GM12878 (cell line): Measurements from ENCODE around the gene ARHGAP22. TPM values are rescaled to one million over a fixed set of nuclear protein-coding genes. Genes with fewer than 3 reads are reported as not detected.

ENCODE experiments used
- ATAC-seq: fragments of 200-7000 bp; cut with Tn5 transposase; 3 replicates; pipeline ENCODE4 v1.9.1; 2020; ENCODE audit warnings: mild to moderate bottlenecking, moderate library complexity
- BruUV-seq: library from RNA; stranded (reverse); fragments of 400-500 nt; replicated peaks from 2 replicates; lab custom pipeline; 2021; lab: Mats Ljungman, UMichigan
- CTCF ChIA-PET: fragments of 300-600 bp; sonication (Branson Sonifier 250); formaldehyde crosslinking; extraction: SDS; loops from one replicate; lab custom pipeline; 2021; ENCODE audit warnings: inconsistent platforms; lab: Yijun Ruan, JAX
- POLR2A ChIA-PET: fragments of 350-600 bp; formaldehyde crosslinking; extraction: SDS; loops from one replicate; lab custom pipeline; 2021; ENCODE audit warnings: inconsistent platforms; lab: Charles Lee
- RAD21 ChIA-PET: fragments of 300-600 bp; sonication (Branson Sonifier 250); formaldehyde crosslinking; loops from one replicate; lab custom pipeline; 2023; ENCODE audit warnings: antibody characterized with exemption; ENCODE audit not compliant: unreplicated experiment; lab: Charles Lee
- SMC1A ChIA-PET: fragments of 300-600 bp; sonication (Branson Sonifier 250); formaldehyde crosslinking; loops from one replicate; lab custom pipeline; 2023; ENCODE audit not compliant: unreplicated experiment, uncharacterized antibody; lab: Charles Lee
- DNase-seq: peaks from one replicate; pipeline ENCODE4 v3.0.0-alpha.2; 2011; ENCODE audit warnings: low read depth, low spot score
- FAIRE-seq: peaks from 3 replicates; lab custom pipeline; 2011; peaks lifted over from hg19 to GRCh38; lab: Jason Lieb, UNC
- H2AFZ ChIP-seq: 2 replicates; pipeline ENCODE4 v1.6.0; 2011; ENCODE audit warnings: low read depth, low read length, control low read depth; ENCODE audit not compliant: control insufficient read depth
- H3K27ac ChIP-seq: 2 replicates; pipeline ENCODE4 v1.5.1; 2011; ENCODE audit warnings: control low read depth; ENCODE audit not compliant: control insufficient read depth, insufficient read depth
- H3K27me3 ChIP-seq, 2 experiments: replicated peaks in 1 of 2; 2 replicates each; pipeline versions ENCODE4 v1.6.0 to v1.6.1; 2011; ENCODE audit warnings: low read length in 1 of 2; ENCODE audit not compliant: control insufficient read depth in 2 of 2, insufficient read depth in 2 of 2
- H3K36me3 ChIP-seq, 2 experiments: 2 replicates each; pipeline ENCODE4 v1.5.1; 2011; ENCODE audit warnings: low read length in 1 of 2; ENCODE audit not compliant: control insufficient read depth in 2 of 2, insufficient read depth in 2 of 2
- H3K4me1 ChIP-seq: 2 replicates; pipeline ENCODE4 v1.6.1; 2011; ENCODE audit warnings: mild to moderate bottlenecking, low read length, moderate library complexity, mixed read lengths; ENCODE audit not compliant: control insufficient read depth, insufficient read depth
- H3K4me2 ChIP-seq: 2 replicates; pipeline ENCODE4 v1.6.0; 2011; ENCODE audit warnings: control low read depth; ENCODE audit not compliant: control insufficient read depth, insufficient read depth
- H3K4me3 ChIP-seq: fragments of 200-600 bp; sonication (generic); 2 replicates; pipeline ENCODE4 v1.5.1; 2016
- H3K79me2 ChIP-seq: 2 replicates; pipeline ENCODE4 v1.6.0; 2011; ENCODE audit warnings: low read length; ENCODE audit not compliant: control insufficient read depth, insufficient read depth
- H3K9ac ChIP-seq: 2 replicates; pipeline ENCODE4 v1.8.0; 2011; ENCODE audit warnings: low read length, control low read depth, mixed read lengths; ENCODE audit not compliant: control insufficient read depth, insufficient read depth
- H3K9me3 ChIP-seq: replicated peaks from 3 replicates; pipeline ENCODE4 v1.5.1; 2011; ENCODE audit warnings: mild to moderate bottlenecking, low read length; ENCODE audit not compliant: control insufficient read depth, insufficient read depth
- H4K20me1 ChIP-seq: 2 replicates; pipeline ENCODE4 v1.6.0; 2011; ENCODE audit not compliant: control insufficient read depth, insufficient read depth
- CHD1 ChIP-seq: IDR thresholded peaks from 2 replicates; pipeline ENCODE4 v1.6.1; 2012; ENCODE audit warnings: low read depth, low read length, improper control_type of control experiment
- DPF2 ChIP-seq: fragments of 450-650 bp; IDR thresholded peaks from 2 replicates; pipeline ENCODE4 v1.6.1; 2017; ENCODE audit warnings: mild to moderate bottlenecking
- EGR1 ChIP-seq, 2 experiments: IDR thresholded peaks; 1 replicate in 1 of 2; 2 replicates in 1 of 2; pipeline ENCODE4 v1.6.1; 2011 to 2012; ENCODE audit warnings: low read depth in 2 of 2, low read length in 2 of 2, borderline replicate concordance in 1 of 2, mild to moderate bottlenecking in 1 of 2, moderate library complexity in 1 of 2
- FOXM1 ChIP-seq: IDR thresholded peaks from 2 replicates; pipeline ENCODE4 v1.6.1; 2012; ENCODE audit warnings: low read depth, mild to moderate bottlenecking, inconsistent platforms, low read length, moderate library complexity
- IKZF1 ChIP-seq: fragments of 450-650 bp; conservative IDR thresholded peaks from 2 replicates; pipeline ENCODE4 v1.6.1; 2017; ENCODE audit warnings: antibody characterized with exemption, mild to moderate bottlenecking
- MEF2A ChIP-seq: IDR thresholded peaks from 2 replicates; pipeline ENCODE4 v1.6.1; 2011; ENCODE audit warnings: low read depth, mild to moderate bottlenecking, low read length, moderate library complexity; ENCODE audit not compliant: insufficient read depth
- NR2F1 ChIP-seq: fragments of 450-650 bp; conservative IDR thresholded peaks from 2 replicates; pipeline ENCODE4 v1.6.1; 2017; ENCODE audit warnings: mild to moderate bottlenecking
- RAD21 ChIP-seq: IDR thresholded peaks from 2 replicates; pipeline ENCODE4 v1.6.1; 2011; ENCODE audit warnings: mild to moderate bottlenecking, low read depth, low read length, moderate library complexity; ENCODE audit not compliant: insufficient read depth
- RBBP5 ChIP-seq: fragments of 200-600 bp; sonication (generic); conservative IDR thresholded peaks from 2 replicates; pipeline ENCODE4 v1.6.1; 2016
- TARDBP ChIP-seq: IDR thresholded peaks from 2 replicates; pipeline ENCODE4 v1.6.1; 2016; ENCODE audit warnings: borderline replicate concordance
- TCF3 ChIP-seq: IDR thresholded peaks from 2 replicates; pipeline ENCODE4 v1.6.1; 2012; ENCODE audit warnings: low read depth, mild to moderate bottlenecking, low read length, borderline replicate concordance; ENCODE audit not compliant: insufficient read depth
- ZZZ3 ChIP-seq: IDR thresholded peaks from 2 replicates; pipeline ENCODE4 v1.6.1; 2011; ENCODE audit warnings: low read depth; ENCODE audit not compliant: control insufficient read depth, insufficient read length
- WGBS: methylation state at CpG from one replicate; pipeline ENCODE4 v1.1.6; 2016; ENCODE audit warnings: low lambda C conversion rate; ENCODE audit not compliant: insufficient replicate concordance, insufficient coverage; ENCODE audit errors: missing lambda C conversion rate; 5-methylcytosine and 5-hydroxymethylcytosine counted together
- in situ Hi-C: fragments of 300-500 bp; cut with MboI; formaldehyde crosslinking; loops from 9 replicates; pipeline ENCODE4 v1.14.3; 2018; ENCODE audit warnings: mixed read lengths
- intact Hi-C: fragments of 100-400 bp; cut with micrococcal nuclease; formaldehyde crosslinking; loops from one replicate; pipeline ENCODE4 v1.14.2; 2022; ENCODE audit not compliant: unreplicated experiment
- polyA plus RNA-seq, 11 experiments: library from polyadenylated mRNA; depleted of rRNA in 4 of 11; unstranded in 6 of 11; stranded (reverse) in 5 of 11; fragments of >200 nt; fragmentation: Nextera tagmentation in 4 of 11; fragmentation: Illumina TruSeq in 1 of 11; extraction: Ambion mirVana in 4 of 11; extraction: Trizol in 1 of 11; gene quantifications; 1 replicate in 1 of 11; 2 replicates in 10 of 11; pipeline versions ENCODE4 v1.2.1 to v1.2.3, GENCODE V29; 2011 to 2016; ENCODE audit warnings: inconsistent platforms in 2 of 11, missing spikeins in 2 of 11, low read depth in 1 of 11
- total RNA-seq, 4 experiments: library from RNA; depleted of rRNA in 3 of 4; stranded (reverse); fragments of >200 nt in 3 of 4; fragmentation: Illumina TruSeq in 1 of 4; extraction: Trizol in 1 of 4; gene quantifications; 2 replicates each; pipeline versions ENCODE4 v1.2.1 to v1.2.3, GENCODE V29; 2013 to 2021
- TF ChIP-seq, protein P1 (sequence below): fragments of 450-650 bp; IDR thresholded peaks from 2 replicates; pipeline ENCODE4 v1.6.1; 2016; ENCODE audit warnings: mild to moderate bottlenecking, moderate library complexity, borderline replicate concordance

ARHGAP22 gene
- total and polyA plus RNA-seq, 10 of the 15 experiments (the other 5 are each of a cell fraction or from before 2014, with no cell fraction given): 0.07 to 0.61 (median 0.18) TPM; not detected in 5

DNA sequence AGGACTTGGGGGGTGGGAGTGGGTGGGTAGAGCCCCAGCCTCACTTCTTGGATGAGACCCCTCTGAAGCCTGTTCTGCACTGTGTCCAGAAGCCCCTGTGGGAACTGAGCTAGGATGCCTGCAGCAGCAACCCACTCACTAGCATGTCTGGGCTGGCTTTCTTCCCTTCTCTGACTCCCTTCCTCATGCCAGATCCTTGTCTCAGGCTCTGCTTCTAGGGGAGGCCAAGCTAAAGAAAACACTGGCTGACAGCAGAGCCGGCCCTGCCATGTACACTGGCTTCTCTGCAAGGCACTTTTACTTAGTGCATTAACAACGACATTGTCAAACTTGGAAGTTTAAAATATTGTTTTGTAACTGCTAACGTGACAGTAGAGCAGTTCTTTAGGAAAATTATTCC, 50.2 kb downstream of the ARHGAP22 start:
- H3K4me2 ChIP-seq: no peak overlapping the region
- ATAC-seq (no peak), FAIRE-seq (no peak), DNase-seq (no peak)
- no peaks in the 10 kb centered on the region for H3K36me3 ChIP-seq
- BruUV-seq: no TSS peak
- RAD21 ChIA-PET: interaction anchor here (0.6 to 21.1 kb wide), 5 partner anchors 19 to 102 kb away, joined by 3 to 333 read pairs (median 10); no protein-coding TSS in a partner anchor
- intact Hi-C loops: loop anchor here (5.0 to 10.0 kb wide), 2 partner anchors 148 to 960 kb away; no protein-coding TSS in a partner anchor
- H3K9me3 ChIP-seq: no peaks in the 10 kb centered on the region
- in situ Hi-C loops: loop anchor here (5.0 kb wide), 3 partner anchors 103 to 192 kb away; no protein-coding TSS in a partner anchor
- POLR2A ChIA-PET: no interaction called here
- H3K4me3 ChIP-seq: no peak overlapping the region
- TF ChIP-seq DPF2: no peak
- no peak for TF ChIP-seq EGR1 (IDR thresholded peaks at IDR 0.05; ENCODE audit: borderline replicate concordance in 1 of 2, low read depth in 2 of 2, low read length in 2 of 2)
- TF ChIP-seq RBBP5: no peak
- no peak overlapping the region for H3K9ac ChIP-seq
- H3K27ac ChIP-seq: no peak overlapping the region
- no peaks in the 10 kb centered on the region; a peak in 1 of 4 replicates for H3K27me3 ChIP-seq
- H3K79me2 ChIP-seq: no peaks in the 10 kb centered on the region
- H3K4me1 ChIP-seq: no peaks in the 10 kb centered on the region
- SMC1A ChIA-PET: interaction anchor here (1.0 to 10.7 kb wide), 4 partner anchors 19 to 102 kb away, joined by 4 to 173 read pairs (median 45); partner anchors contain the start of gene ARHGAP22
- H2AFZ ChIP-seq: no peak overlapping the region
- 39% methylated on average over 3 of the region's 3 CpGs for WGBS
- H4K20me1 ChIP-seq: no peaks in the 10 kb centered on the region
- CTCF ChIA-PET: interaction anchor here (0.9 to 19.6 kb wide), 4 partner anchors 39 to 102 kb away, joined by 3 to 436 read pairs (median 38); partner anchors contain the start of gene ARHGAP22

DNA sequence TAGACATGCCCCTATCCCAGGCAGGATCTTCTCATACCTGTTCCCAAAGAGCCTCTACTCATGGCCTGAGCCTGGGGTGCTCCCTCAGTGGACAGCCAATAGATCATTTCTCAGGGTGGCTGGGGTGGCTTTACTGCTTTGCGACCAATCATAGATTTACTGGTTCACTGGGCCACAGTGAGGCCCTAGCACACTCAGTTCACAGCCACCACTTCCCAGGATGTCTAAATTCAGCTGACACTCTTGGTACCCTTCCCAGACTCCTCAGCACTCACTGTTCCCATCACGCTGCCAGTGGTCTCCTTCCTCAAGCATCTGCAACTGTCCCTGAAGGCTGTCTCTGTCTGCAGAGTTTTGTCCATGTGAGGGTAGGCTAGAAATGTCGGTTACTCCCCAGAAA, 50.6 kb downstream of the ARHGAP22 start:
- ATAC-seq: no peak
- ChIA-PET CTCF (interaction anchor here (1.0 to 19.6 kb wide), 6 partner anchors 24 to 191 kb away, joined by 3 to 436 read pairs (median 10); partner anchors contain the start of gene ARHGAP22), POLR2A (interaction anchor here (0.6 kb wide), 1 partner anchor 166 kb away, joined by 3 read pairs; no protein-coding TSS in a partner anchor), SMC1A (interaction anchor here (1.0 to 10.7 kb wide), 4 partner anchors 19 to 102 kb away, joined by 3 to 173 read pairs (median 45); partner anchors contain the start of gene ARHGAP22), RAD21 (interaction anchor here (1.1 to 21.1 kb wide), 6 partner anchors 20 to 102 kb away, joined by 3 to 333 read pairs (median 8); no protein-coding TSS in a partner anchor)
- Histone ChIP-seq H3K4me1 (no peaks in the 10 kb centered on the region), H4K20me1 (no peaks in the 10 kb centered on the region), H3K27ac (no peak overlapping the region), H3K79me2 (no peaks in the 10 kb centered on the region), H3K27me3 (no peaks in the 10 kb centered on the region; a peak in 1 of 4 replicates), H3K9me3 (no peaks in the 10 kb centered on the region), H3K4me3 (no peak overlapping the region), H3K9ac (no peak overlapping the region), H3K36me3 (no peaks in the 10 kb centered on the region), H3K4me2 (no peak overlapping the region), H2AFZ (no peak overlapping the region)
- BruUV-seq: no TSS peak
- WGBS: 47% methylated on average over 3 of the region's 3 CpGs
- DNase-seq: no peak
- in situ Hi-C loops (loop anchor here (5.0 kb wide), 3 partner anchors 103 to 192 kb away; no protein-coding TSS in a partner anchor), intact Hi-C loops (loop anchor here (5.0 to 10.0 kb wide), 2 partner anchors 148 to 961 kb away; no protein-coding TSS in a partner anchor)
- FAIRE-seq: no peak
- TF ChIP-seq IKZF1 (no peak), MEF2A (no peak), CHD1 (no peak), ZZZ3 (no peak), FOXM1 (no peak), TCF3 (no peak), TARDBP (no peak), NR2F1 (no peak), RAD21 (no peak)
- TF ChIP-seq, protein P1, sequence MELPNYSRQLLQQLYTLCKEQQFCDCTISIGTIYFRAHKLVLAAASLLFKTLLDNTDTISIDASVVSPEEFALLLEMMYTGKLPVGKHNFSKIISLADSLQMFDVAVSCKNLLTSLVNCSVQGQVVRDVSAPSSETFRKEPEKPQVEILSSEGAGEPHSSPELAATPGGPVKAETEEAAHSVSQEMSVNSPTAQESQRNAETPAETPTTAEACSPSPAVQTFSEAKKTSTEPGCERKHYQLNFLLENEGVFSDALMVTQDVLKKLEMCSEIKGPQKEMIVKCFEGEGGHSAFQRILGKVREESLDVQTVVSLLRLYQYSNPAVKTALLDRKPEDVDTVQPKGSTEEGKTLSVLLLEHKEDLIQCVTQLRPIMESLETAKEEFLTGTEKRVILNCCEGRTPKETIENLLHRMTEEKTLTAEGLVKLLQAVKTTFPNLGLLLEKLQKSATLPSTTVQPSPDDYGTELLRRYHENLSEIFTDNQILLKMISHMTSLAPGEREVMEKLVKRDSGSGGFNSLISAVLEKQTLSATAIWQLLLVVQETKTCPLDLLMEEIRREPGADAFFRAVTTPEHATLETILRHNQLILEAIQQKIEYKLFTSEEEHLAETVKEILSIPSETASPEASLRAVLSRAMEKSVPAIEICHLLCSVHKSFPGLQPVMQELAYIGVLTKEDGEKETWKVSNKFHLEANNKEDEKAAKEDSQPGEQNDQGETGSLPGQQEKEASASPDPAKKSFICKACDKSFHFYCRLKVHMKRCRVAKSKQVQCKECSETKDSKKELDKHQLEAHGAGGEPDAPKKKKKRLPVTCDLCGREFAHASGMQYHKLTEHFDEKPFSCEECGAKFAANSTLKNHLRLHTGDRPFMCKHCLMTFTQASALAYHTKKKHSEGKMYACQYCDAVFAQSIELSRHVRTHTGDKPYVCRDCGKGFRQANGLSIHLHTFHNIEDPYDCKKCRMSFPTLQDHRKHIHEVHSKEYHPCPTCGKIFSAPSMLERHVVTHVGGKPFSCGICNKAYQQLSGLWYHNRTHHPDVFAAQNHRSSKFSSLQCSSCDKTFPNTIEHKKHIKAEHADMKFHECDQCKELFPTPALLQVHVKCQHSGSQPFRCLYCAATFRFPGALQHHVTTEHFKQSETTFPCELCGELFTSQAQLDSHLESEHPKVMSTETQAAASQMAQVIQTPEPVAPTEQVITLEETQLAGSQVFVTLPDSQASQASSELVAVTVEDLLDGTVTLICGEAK: no peak
